NCI-H2029 (cell line): Measurements from ENCODE around the gene PMP22.
"Not testable (repeated sequence)": the region's sequence is repeated elsewhere in the genome, so short reads cannot be mapped to it uniquely, and the experiment has no call there.

ENCODE experiments used
- DNase-seq: peaks from one replicate; lab custom pipeline; 2025; lab: John Stamatoyannopoulos, UW

Gene PMP22

GRCh38 chr17:15210247-15210646 lies 54.9 kb downstream of the PMP22 start:
- no peak for DNase-seq

- DNase-seq: not testable (repeated sequence)
Measured at GRCh38 chr17:15203062-15203461, 62.1 kb downstream of the PMP22 start.

DNA sequence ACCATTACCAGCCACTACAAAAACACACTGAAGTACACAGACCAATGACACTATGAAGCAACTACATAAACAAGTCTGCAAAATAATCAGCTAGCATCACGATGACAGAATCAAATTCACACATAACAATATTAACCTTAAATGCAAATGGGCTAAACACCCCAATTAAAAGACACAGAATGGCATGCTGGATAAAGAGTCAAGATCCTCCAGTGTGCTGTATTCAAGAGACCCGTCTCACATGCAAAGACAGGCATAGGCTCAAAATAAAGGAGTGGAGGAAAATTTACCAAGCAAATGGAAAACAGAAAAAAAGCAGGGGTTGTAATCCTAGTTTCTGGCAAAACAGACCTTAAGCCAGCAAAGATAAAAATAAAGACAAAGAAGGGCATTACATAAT lies 64.6 kb downstream of the PMP22 start:
- DNase-seq: not testable (repeated sequence)

DNA sequence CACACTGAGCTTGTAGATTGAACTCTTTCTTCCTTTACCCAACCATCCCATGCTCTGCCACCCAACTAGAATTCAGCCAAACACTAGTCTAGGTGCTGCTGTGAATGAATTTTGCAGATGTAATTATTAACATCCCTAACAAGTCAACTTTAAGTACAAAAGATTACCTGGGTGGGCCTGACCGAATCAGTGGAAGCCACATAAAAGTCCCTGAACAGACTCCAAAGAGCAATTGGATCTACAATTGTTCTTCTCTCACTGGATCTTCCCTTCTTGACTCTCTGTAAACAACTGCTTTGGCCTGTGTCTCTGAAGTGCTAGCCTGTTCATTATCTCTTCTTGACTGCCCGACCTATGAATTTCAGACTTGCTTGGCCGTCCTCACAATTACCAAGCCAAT lies 67.9 kb downstream of the PMP22 start:
- no peak for DNase-seq

DNA sequence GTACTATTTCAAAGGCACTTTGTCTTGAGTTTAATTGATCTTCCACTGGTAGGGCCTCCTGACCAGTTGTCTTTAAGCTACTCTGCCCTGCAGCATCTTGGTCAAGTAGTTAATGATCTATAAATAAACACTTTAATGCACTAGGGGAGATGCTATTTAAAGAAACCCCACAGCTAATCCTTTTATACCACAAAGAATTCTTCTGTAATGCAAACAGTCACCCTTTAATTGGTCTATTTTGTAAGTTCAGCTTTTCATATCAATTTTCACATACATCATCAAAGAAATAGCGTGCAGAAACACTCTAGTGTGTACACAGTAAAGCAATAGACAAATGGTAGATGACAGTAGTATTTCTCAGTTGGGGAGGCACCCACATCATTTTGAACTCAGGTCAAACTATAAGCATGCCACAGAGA lies 70.3 kb downstream of the PMP22 start:
- no peak for DNase-seq

DNA sequence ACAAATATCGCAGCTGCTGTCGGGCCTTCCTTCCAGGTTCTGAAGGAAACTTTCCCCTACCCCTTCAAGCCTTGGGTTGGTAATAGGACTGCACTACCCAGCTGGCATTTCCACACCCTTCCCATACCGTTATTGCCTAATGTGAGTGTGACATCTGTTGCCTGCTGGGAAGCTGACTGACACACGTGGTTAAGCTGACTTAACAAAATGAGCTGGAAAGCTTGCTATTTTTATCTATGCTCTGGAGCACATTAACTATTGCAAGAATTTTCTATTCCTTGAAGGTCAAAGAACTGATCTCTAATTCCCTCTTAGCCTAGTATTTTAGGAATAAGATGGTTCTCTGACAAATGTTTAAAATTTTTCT lies 79.5 kb downstream of the PMP22 start:
- no peak for DNase-seq

GRCh38 chr17:15184872-15185624 lies 80.1 kb downstream of the PMP22 start:
- DNase-seq: no peak

DNA sequence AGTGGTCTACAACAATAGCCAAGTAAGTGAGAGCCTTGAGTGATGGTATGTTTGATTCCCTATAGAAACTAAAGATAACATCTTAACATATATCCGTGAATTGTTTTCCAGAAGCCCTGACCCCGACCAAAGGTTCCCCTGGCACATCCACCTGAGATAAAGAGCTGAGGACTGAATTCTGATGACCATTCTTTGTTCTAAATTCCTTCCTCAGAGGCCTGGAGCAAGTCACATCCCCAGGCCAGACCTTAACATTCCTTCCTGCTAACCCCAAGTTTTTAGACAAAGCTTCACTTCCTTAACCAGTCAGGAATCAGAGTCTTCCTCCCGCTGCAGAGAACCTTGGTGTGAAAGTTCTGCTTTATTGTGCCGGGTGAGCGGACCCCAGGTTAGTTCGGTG lies 83.3 kb downstream of the PMP22 start:
- no peak for DNase-seq

DNA sequence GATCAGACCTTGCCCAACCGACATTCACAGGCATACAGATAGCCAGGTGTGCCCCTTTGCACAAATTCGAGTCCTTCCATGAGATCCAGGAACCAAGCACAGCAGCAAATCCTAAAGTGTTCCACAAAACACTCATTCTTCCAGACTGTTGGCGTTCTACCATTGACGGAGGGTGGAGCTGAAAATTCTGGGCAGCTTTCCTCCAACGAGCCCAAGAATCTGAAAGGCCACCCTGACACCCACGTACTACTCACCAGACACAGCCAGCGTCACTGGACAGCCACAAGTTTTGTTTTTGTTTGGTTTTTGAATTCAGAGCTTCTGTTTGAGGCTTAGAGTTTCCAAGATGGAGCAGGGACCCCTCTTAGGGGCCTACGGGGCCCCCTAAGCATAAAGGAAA lies 83.8 kb downstream of the PMP22 start:
- no peak for DNase-seq

- DNase-seq: no peak
Measured at GRCh38 chr17:15180121-15180561, 85.0 kb downstream of the PMP22 start.
